Suprapubic skin (tissue), 3 donors: ENCODE measurements around the gene ABCE1.

Source experiments
- CTCF ChIP-seq, 2 donors: fragments of 200-600 bp in 1 of 2; fragments of 450-650 bp in 1 of 2; sonication (generic) in 1 of 2; IDR thresholded peaks; one replicate each; pipeline ENCODE4 v1.5.1; 2016 to 2019; ENCODE audit warnings: antibody characterized with exemption in 2 of 2, mild to moderate bottlenecking in 1 of 2, moderate library complexity in 1 of 2
- EP300 ChIP-seq: sonication (generic); formaldehyde crosslinking; IDR thresholded peaks from one replicate; pipeline ENCODE4 v1.6.1; 2017; ENCODE audit warnings: antibody characterized with exemption

DNA sequence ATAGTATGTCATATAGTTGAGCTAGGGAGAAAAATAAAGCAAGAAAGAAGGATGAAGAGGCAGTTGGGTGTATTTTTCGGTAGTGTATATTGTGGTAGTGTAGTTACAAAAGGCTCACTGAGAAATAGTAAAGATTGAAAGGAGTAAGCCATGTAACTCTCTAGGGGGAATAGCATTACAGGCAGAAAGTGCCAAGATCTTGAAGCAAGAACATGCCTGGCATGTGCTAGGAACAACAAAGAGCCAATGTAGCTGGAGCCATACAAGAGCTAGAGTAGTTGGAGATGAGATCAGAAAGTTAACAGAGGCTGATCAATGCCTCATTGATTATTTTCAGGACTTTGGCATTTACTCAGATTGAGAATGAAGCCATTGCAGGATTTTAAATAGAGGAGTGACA, 3.0 kb downstream of the ABCE1 start:
- TF ChIP-seq EP300: no peak
- no peak for TF ChIP-seq CTCF (IDR thresholded peaks at IDR 0.05)
